Nephron (organoid): ENCODE results near the gene C1QTNF1.

Source experiments
- H3K27ac Mint-ChIP-seq, 3 experiments: 2 replicates each; pipeline ENCODE4 v1.8.0; 2020; ENCODE audit warnings: mixed read lengths in 3 of 3, mild to moderate bottlenecking in 2 of 3, moderate library complexity in 1 of 3
- H3K27me3 Mint-ChIP-seq: 2 replicates; pipeline ENCODE4 v1.8.0; 2021; ENCODE audit warnings: low read depth, mild to moderate bottlenecking, moderate library complexity, mixed read lengths
- H3K36me3 Mint-ChIP-seq: 2 replicates; pipeline ENCODE4 v1.8.0; 2020; ENCODE audit warnings: low read depth, mixed read lengths
- H3K4me1 Mint-ChIP-seq: 2 replicates; pipeline ENCODE4 v1.8.0; 2020; ENCODE audit warnings: mixed read lengths
- H3K4me3 Mint-ChIP-seq, 3 experiments: 2 replicates each; pipeline ENCODE4 v1.8.0; 2020; ENCODE audit warnings: mild to moderate bottlenecking in 3 of 3, mixed read lengths in 3 of 3, moderate library complexity in 2 of 3
- H3K9me3 Mint-ChIP-seq: 2 replicates; pipeline ENCODE4 v1.8.0; 2020; ENCODE audit warnings: mixed read lengths
- CTCF ChIP-seq, 3 experiments: fragments of 200-600 bp; sonication (generic); IDR thresholded peaks; one replicate each; pipeline ENCODE4 v1.5.0; 2021; ENCODE audit warnings: antibody characterized with exemption in 3 of 3; ENCODE audit not compliant: unreplicated experiment in 3 of 3

The C1QTNF1 gene

GRCh38 chr17:79034931-79035485 is 11.0 kb downstream of the C1QTNF1 start:
- H3K4me1 Mint-ChIP-seq: peaks cover 9% of the 10 kb centered on the region
- no peak overlapping the region for H3K4me3 Mint-ChIP-seq
- TF ChIP-seq CTCF (IDR thresholded peaks at IDR 0.05; ENCODE audit: unreplicated experiment in 3 of 3): no peak
- no peaks in the 10 kb centered on the region for H3K36me3 Mint-ChIP-seq
- H3K27ac Mint-ChIP-seq: no peak overlapping the region
- H3K9me3 Mint-ChIP-seq: no peaks in the 10 kb centered on the region
- H3K27me3 Mint-ChIP-seq: peaks cover 66% of the 10 kb centered on the region

- Mint-ChIP-seq H3K27me3 (peaks cover 65% of the 10 kb centered on the region), H3K36me3 (no peaks in the 10 kb centered on the region), H3K4me1 (peaks cover 9% of the 10 kb centered on the region), H3K4me3 (no peak overlapping the region), H3K27ac (no peak overlapping the region), H3K9me3 (no peaks in the 10 kb centered on the region)
- no peak for TF ChIP-seq CTCF (IDR thresholded peaks at IDR 0.05; ENCODE audit: unreplicated experiment in 3 of 3)
Observed at GRCh38 chr17:79035686-79036085, 11.7 kb downstream of the C1QTNF1 start.

GRCh38 chr17:79036181-79036580 is 12.2 kb downstream of the C1QTNF1 start:
- Mint-ChIP-seq H3K9me3 (no peaks in the 10 kb centered on the region), H3K27me3 (peaks cover 64% of the 10 kb centered on the region), H3K27ac (no peak overlapping the region), H3K36me3 (no peaks in the 10 kb centered on the region), H3K4me3 (no peak overlapping the region), H3K4me1 (peaks cover 9% of the 10 kb centered on the region)
- no peak for TF ChIP-seq CTCF (IDR thresholded peaks at IDR 0.05; ENCODE audit: unreplicated experiment in 3 of 3)

GRCh38 chr17:79036596-79036995 is 12.6 kb downstream of the C1QTNF1 start:
- peaks cover 9% of the 10 kb centered on the region for H3K4me1 Mint-ChIP-seq
- peaks cover 59% of the 10 kb centered on the region for H3K27me3 Mint-ChIP-seq
- H3K4me3 Mint-ChIP-seq: no peak overlapping the region
- H3K9me3 Mint-ChIP-seq: no peaks in the 10 kb centered on the region
- H3K27ac Mint-ChIP-seq: no peak overlapping the region
- no peaks in the 10 kb centered on the region for H3K36me3 Mint-ChIP-seq
- no peak for TF ChIP-seq CTCF (IDR thresholded peaks at IDR 0.05; ENCODE audit: unreplicated experiment in 3 of 3)

- peaks cover 14% of the 10 kb centered on the region for H3K4me1 Mint-ChIP-seq
- TF ChIP-seq CTCF (IDR thresholded peaks at IDR 0.05; ENCODE audit: unreplicated experiment in 3 of 3): no peak
- H3K27ac Mint-ChIP-seq: no peak overlapping the region
- H3K9me3 Mint-ChIP-seq: no peaks in the 10 kb centered on the region
- H3K27me3 Mint-ChIP-seq: peaks cover 62% of the 10 kb centered on the region
- no peak overlapping the region for H3K4me3 Mint-ChIP-seq
- no peaks in the 10 kb centered on the region for H3K36me3 Mint-ChIP-seq
Observed at GRCh38 chr17:79038545-79039135, 14.7 kb downstream of the C1QTNF1 start.

GRCh38 chr17:79039171-79039570 is 15.2 kb downstream of the C1QTNF1 start:
- H3K36me3 Mint-ChIP-seq: no peaks in the 10 kb centered on the region
- H3K27ac Mint-ChIP-seq: no peak overlapping the region
- peaks cover 8% of the 10 kb centered on the region for H3K4me1 Mint-ChIP-seq
- H3K27me3 Mint-ChIP-seq: peaks cover 62% of the 10 kb centered on the region
- no peaks in the 10 kb centered on the region for H3K9me3 Mint-ChIP-seq
- H3K4me3 Mint-ChIP-seq: no peak overlapping the region
- no peak for TF ChIP-seq CTCF (IDR thresholded peaks at IDR 0.05; ENCODE audit: unreplicated experiment in 3 of 3)
